ENCODE measurements around the gene COPS3.

The COPS3 gene

DNA sequence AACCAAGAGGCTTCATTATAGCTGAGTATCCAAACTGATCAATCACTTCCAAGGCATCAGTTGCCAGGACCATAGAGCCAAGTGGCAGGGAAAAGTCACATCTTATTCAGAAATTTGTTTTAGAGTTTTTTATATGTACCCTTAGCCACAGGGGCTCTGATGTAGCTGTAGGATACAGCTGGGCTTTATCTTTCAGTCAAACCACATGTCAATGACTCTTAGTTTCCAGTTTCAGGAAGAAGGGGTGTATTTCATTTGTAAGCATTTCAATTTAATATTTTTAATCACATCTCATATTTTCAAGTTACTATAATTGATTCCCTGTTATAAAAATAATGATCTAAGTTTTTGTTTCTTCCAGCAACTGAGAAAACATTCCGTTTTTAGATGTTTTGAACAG, 41.2 kb downstream of the COPS3 start:
- no peak for DNase-seq

- peak; percentile 96 for DNase-seq
Measured at GRCh38 chr17:17237026-17237799, 43.8 kb downstream of the COPS3 start, which contains the start of gene FLCN. Gene FLCN (minus strand): TSS chr17:17237168. CDS start chr17:17228137, 9,031 bp downstream.

- no peak for DNase-seq
Measured at GRCh38 chr17:17236295-17237025, 44.6 kb downstream of the COPS3 start.

DNA sequence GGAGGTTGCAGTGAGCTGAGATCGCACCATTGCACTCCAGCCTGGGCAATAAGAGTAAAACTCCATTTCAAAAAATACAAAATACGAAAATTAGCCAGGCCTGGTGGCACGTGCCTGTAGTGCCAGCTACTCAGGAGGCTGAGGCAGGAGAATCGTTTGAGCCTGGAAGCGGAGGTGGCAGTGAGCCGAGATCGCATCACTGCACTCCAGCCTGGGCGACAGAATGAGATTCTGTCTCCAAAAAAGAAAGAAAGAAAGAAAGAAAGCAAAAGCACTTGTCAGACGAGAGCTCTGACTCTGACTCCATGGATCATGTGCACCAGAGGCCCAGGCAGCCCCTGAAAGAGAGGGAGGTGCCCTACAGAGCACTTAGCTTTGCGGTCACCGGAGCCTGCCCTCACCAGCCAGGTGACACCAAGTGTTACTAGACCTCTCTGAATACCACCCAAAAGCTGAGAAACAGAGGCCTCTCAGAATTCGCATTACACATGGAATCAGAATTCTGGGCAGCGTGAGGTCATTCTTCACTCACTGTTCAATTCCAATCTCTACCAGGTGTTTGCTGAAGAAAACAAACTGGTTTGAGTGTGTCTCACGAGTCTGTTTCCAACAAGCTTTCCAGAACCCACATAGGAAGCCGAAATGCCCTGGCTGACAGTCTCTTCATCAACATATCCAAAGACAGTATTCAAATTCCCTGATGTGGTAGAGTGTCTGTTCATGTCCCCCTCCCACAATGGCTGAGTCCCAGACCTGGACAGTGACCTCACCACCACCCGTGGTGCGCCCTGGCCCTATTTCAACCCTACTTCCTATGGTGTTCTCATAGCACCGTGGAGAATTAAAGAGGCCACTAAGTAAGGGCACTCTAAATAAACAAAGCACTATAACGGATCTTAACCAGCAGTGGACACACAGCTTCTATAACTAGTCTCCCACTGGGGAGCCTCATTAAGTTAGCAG, 45.6 kb downstream of the COPS3 start:
- DNase-seq, result peak; percentile 74

DNA sequence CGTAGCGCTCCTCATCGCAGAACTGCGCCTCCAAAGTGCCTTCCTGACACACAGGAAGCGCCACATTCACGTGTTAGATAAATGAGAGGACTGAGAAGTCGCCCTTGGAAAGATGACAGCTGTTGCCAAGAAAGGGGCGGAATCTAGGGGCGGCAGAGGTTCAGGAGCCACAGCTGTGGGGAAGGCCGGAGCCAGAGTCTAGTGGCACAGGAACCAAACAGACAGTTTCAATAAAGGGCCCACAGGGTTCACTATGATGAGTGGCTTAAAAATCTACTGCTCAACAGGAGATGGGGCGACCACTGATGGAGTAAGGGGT, 48.8 kb downstream of the COPS3 start:
- no peak for DNase-seq

- DNase-seq, result no peak
Measured at GRCh38 chr17:17231621-17232302, 49.3 kb downstream of the COPS3 start.

- no peak for DNase-seq
Measured at GRCh38 chr17:17229416-17230384, 51.3 kb downstream of the COPS3 start.

DNA sequence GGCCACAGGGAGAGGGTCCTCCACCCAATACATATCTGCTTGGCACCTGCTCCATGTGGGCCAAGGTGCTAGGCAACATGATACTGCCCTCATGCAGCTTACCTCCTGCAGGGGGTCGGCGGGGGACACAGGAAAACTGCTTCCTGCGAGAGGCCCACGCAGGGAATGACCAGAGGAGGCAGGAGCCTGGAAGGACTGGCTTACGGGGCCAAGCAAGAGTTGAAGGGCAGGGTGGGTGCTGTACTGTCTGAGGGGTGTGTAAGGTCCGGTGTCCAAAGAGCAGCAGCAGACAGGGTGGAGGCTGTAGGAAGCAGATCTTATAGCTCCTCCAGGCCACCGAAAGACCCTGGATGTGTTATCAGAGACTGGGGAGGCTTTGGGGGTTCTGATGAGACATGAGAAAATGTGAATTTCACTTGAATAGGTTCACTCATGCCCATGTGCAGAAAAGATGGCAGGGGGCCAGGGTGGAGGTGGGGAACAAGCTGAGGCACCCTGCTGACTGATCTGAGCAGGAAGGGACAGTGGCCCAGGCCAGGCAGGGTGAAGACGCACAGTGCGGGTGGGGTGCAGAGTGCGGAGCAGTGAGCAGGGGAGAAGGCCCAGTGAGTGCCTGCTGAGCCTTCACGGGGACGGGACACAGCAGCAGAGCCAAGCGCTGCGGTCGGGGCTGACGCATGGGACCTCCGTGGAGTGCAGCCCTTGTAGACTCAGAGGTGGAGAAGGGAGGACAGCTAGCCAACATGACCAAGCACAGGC, 52.3 kb downstream of the COPS3 start:
- DNase-seq, result no peak

DNA sequence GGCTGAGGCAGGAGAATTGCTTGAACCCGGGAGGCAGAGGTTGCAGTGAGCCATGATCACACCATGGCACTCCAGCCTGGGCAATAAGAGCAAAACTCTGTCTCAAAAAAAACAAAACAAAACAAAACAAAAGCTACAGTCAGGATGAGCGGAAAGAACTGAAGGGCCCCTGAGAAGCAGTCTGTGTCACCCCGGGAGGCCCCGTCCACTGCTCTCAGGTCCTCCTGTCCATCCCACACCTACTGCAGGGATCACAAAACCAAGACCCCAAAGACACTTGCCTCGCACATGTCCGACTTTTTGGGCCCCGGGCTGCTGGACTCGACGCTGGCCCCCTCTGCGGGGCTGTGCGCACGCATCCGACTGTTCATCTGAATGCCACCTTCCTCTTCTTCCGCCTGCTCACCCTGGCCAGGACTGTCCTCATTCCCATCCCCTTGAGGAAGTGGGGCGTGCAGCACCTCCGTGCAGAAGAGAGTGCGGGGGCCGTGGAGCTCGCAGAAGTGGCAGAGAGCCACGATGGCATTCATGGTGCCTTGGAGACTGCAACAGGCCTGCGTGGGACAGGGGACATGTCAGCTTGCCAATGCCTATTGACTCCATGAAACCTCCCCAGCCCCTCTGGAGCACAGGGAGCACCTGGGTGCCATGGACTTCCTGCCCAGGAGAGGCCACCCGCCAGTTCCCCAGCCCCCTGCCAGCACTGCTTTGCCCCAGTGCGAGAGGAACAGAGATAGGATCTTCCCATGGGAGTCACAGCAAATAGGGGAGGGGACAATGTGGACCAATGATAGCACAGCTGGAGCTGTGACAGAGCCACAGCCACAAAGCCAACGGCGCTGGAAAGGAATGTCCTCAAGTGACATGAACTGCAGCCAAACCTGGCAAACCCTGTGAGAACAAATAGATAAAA, 53.2 kb downstream of the COPS3 start:
- DNase-seq, result no peak

- DNase-seq, result no peak
Measured at GRCh38 chr17:17226451-17227265, 54.4 kb downstream of the COPS3 start.

GRCh38 chr17:17225901-17226300, 55.1 kb downstream of the COPS3 start:
- DNase-seq, result no peak

GRCh38 chr17:17224137-17224536, 56.9 kb downstream of the COPS3 start:
- DNase-seq, result no peak

DNA sequence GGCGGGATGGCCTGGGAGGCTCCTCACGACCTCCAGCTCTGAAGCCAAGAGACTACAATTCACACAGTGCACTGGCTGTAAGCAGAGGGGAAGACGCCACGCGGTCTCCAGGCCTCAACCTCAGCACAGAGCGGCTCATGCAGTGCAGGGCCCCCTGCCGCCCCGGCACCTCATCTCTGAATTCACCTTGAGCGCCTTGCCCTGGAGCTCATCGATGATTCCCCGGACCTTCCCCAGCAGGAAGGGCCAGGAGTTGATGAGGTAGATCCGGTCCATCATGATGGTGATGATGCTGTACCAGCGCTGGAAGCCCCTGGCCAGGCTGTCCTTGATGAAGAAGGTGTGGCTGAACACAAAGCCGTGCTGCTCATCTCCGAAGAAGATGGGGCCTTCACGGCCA, 57.3 kb downstream of the COPS3 start:
- DNase-seq, result no peak

DNA sequence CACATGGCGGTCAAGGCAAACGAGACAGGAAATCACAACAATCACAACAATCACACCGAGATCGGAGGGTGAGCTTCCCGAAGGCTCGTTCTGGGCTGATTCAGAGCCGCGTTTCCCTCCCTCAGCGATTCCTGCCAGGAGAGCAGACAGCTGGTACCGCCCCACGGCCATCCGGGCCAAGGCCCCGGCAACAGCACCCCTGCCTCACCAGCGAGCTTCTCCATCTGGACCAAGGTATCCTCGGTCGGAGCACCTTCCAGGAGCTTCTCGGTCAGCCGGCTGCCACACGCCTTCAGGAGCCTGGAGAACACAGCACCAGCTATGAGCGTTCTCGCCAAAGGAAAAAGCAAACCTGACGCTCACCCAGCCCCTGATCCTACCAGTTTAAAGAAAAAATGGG, 59.7 kb downstream of the COPS3 start:
- DNase-seq, result no peak

GRCh38 chr17:17220529-17220928, 60.5 kb downstream of the COPS3 start:
- DNase-seq, result no peak

DNA sequence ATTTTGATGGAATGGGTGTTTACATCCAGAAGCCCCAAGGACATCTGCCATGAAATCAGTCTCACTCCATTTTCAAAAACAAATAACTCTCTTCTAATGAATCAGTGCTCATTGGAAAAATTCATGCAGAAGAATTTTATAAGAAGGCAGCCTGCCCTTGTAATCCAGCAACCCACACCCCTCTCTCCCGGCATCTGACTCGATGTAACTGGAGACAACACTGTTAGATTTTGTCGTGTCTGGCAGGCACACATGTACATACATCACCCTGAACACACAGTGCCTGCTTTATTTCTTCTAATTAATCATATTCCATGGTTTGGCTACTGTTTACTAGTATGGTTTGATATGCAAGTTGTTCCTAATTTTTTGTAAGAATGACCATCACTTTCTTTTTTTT, 63.1 kb downstream of the COPS3 start:
- DNase-seq, result no peak

GRCh38 chr17:17216776-17217175, 64.3 kb downstream of the COPS3 start:
- DNase-seq, result no peak

- no peak for DNase-seq
Measured at GRCh38 chr17:17216236-17216635, 64.8 kb downstream of the COPS3 start.

DNA sequence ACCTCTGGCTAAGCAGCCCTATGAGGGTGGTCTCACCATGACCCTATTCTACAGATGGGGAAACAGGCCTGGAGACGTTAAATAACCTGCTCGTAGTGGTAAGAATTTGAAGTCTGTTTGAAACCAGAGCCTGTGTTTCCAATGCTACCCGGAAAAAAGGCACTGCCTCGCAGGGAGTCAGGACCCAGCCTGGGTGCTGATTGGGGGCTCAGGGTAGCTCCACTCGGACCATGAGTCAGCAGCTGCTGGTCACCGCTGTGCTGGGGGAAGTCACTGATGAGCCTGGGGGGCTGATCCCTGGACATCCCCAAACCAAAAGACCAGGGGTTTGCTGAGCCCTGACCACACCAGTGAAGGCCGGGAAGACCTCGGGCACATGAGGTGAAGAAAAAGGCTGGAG, 65.5 kb downstream of the COPS3 start:
- DNase-seq, result no peak

Data from NCI-H510A treated with DMSO at 0.1 percent for 48 hours (cell line).